PFSK-1 (cell line): Measurements from ENCODE around the gene FGF14.

Experiments used
- FOXP2 ChIP-seq: optimal IDR thresholded peaks from 2 replicates; pipeline ENCODE3; 2011; ENCODE audit warnings: borderline replicate concordance, control low read depth, inconsistent platforms; ENCODE audit not compliant: insufficient read depth; ENCODE audit errors: extremely low read length, extremely low read depth
- POLR2AphosphoS5 ChIP-seq: IDR thresholded peaks from 2 replicates; pipeline ENCODE4 v1.6.1; 2012; ENCODE audit warnings: low read depth, mild to moderate bottlenecking, control low read depth, low read length, moderate library complexity
- SIN3A ChIP-seq: IDR thresholded peaks from 2 replicates; pipeline ENCODE4 v1.6.1; 2012; ENCODE audit warnings: mild to moderate bottlenecking, low read length, moderate library complexity, borderline replicate concordance; ENCODE audit not compliant: insufficient read depth
- TAF1 ChIP-seq: IDR thresholded peaks from 2 replicates; pipeline ENCODE4 v1.6.1; 2012; ENCODE audit warnings: low read length, control low read depth, borderline replicate concordance; ENCODE audit not compliant: insufficient read depth
- TF ChIP-seq, protein P1 (sequence below), 2 experiments: IDR thresholded peaks; 2 replicates each; pipeline versions ENCODE4 v1.6.1 to v1.8.0; 2011 to 2012; ENCODE audit warnings: low read depth in 2 of 2, low read length in 2 of 2, control low read depth in 1 of 2, inconsistent platforms in 1 of 2, mild to moderate bottlenecking in 1 of 2, moderate library complexity in 1 of 2; ENCODE audit not compliant: insufficient read depth in 1 of 2

FGF14 gene

DNA sequence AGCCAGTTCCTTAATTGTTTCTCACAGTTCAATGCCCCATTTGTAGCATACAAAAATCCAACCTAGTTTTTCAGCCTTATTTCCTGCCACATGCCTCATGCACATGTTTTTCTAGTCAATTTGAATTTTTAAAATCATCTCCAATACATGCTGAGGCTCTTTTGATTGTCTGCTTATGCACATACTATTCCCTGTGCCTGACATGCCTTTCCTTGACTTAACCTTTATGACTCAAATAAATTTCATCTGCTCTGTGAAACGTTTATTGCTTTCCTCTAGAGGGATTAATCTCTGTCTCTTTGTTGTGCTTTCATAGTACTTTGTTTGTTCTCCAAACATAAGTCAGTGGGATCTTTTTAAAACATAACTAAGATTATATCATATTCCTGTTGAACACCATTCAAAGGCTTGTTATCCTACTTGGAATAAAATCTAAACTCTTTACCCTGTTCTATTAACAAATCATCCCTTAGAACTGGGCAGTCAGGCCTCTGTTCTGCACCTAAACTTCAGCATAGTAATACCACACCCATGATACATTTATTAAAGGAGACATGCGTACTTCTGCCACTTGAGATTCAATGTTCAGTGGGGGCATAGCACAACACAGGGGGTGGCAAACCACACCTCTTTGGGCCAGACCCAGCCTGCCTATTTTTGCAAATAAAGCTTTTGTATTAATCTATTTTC is 346.6 kb downstream of the FGF14 start:
- TF ChIP-seq SIN3A: no peak
- TF ChIP-seq, protein P1, sequence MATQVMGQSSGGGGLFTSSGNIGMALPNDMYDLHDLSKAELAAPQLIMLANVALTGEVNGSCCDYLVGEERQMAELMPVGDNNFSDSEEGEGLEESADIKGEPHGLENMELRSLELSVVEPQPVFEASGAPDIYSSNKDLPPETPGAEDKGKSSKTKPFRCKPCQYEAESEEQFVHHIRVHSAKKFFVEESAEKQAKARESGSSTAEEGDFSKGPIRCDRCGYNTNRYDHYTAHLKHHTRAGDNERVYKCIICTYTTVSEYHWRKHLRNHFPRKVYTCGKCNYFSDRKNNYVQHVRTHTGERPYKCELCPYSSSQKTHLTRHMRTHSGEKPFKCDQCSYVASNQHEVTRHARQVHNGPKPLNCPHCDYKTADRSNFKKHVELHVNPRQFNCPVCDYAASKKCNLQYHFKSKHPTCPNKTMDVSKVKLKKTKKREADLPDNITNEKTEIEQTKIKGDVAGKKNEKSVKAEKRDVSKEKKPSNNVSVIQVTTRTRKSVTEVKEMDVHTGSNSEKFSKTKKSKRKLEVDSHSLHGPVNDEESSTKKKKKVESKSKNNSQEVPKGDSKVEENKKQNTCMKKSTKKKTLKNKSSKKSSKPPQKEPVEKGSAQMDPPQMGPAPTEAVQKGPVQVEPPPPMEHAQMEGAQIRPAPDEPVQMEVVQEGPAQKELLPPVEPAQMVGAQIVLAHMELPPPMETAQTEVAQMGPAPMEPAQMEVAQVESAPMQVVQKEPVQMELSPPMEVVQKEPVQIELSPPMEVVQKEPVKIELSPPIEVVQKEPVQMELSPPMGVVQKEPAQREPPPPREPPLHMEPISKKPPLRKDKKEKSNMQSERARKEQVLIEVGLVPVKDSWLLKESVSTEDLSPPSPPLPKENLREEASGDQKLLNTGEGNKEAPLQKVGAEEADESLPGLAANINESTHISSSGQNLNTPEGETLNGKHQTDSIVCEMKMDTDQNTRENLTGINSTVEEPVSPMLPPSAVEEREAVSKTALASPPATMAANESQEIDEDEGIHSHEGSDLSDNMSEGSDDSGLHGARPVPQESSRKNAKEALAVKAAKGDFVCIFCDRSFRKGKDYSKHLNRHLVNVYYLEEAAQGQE (IDR thresholded peaks at IDR 0.05; ENCODE audit: insufficient read depth in 1 of 2, low read depth in 2 of 2, low read length in 2 of 2): no peak
- no peak for TF ChIP-seq TAF1
- TF ChIP-seq FOXP2: no peak
- no peak for TF ChIP-seq POLR2AphosphoS5

DNA sequence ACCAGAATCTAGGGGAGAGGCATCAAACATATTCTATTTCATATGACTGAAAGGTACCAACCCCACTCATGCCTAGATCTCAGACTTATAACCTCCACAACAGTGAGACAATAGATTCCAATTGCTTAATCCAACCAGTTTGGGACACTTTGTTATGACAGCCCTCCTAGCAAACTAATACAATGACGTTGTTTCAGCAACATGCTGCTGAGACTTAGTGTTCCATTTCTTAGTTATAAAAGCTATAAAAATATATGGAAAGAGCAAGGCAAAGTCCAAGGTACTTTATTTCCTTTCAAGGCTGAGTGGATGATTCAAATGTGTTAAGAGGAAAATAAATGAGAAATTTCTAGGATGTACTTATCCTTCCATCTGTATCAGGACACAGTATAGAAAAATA is 352.0 kb downstream of the FGF14 start:
- TF ChIP-seq FOXP2: no peak
- TF ChIP-seq TAF1: no peak
- TF ChIP-seq, protein P1 (IDR thresholded peaks at IDR 0.05; ENCODE audit: insufficient read depth in 1 of 2, low read depth in 2 of 2, low read length in 2 of 2): no peak
- no peak for TF ChIP-seq SIN3A
- TF ChIP-seq POLR2AphosphoS5: no peak

DNA sequence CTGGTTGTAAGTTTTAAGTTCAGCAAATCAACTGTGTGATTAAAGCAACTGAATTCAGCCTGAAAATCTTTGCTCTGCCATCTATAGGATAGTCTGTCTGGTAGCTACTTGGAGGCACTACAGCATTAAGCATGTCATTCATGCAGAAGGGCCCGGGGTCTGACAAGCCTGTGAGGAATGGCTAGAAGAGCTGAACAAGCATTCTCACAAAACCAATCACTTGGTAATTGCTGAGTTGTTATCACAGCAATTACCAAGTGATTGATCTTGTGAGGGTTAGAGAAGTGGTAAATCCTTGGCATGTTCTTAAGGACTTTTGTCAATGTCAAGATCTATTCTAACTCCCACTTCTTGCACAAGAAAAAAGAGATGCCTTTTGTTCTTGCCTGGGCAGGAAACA is 356.1 kb downstream of the FGF14 start:
- no peak for TF ChIP-seq TAF1
- TF ChIP-seq, protein P1 (IDR thresholded peaks at IDR 0.05; ENCODE audit: insufficient read depth in 1 of 2, low read depth in 2 of 2, low read length in 2 of 2): no peak

DNA sequence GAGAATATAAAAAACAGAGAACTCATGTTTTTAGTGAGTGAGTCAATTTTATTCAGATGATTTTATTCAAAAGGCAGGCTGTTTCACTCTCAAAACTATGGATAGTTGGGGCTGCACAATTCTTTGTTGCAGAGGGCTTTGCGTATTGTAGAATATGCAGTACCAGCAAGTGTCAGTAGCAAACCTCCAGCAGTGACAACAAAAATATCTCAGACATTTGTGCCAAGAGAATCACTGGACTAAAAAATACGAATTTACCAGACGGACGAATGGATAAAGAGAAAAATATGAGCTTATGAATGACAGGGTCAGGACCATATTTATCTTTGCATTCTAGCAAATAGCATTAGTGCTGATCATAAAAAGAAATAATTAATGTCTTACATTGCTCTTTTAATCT is 359.1 kb downstream of the FGF14 start:
- TF ChIP-seq POLR2AphosphoS5: no peak
- no peak for TF ChIP-seq TAF1
- TF ChIP-seq, protein P1 (IDR thresholded peaks at IDR 0.05; ENCODE audit: insufficient read depth in 1 of 2, low read depth in 2 of 2, low read length in 2 of 2): no peak
- no peak for TF ChIP-seq SIN3A
- TF ChIP-seq FOXP2: no peak

DNA sequence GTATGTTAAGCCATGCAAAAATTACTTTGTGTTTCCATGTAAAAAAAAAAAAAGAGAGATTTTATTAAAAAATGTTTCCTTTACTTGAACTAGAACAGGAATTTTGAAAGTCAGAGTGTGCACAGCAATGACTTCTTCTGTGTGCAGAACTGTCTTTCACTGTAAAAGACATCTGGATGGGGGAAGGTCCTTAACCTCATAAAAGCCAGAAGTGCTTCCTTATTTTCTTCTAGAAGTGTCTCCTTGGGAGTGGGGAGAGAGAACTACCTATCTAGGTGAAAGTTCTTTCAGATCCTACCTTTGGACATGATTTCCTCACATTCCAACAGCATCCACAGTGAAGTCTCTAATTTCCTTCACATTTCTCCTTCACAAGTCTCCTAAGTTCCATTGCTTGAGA is 360.3 kb downstream of the FGF14 start:
- TF ChIP-seq POLR2AphosphoS5: no peak
- TF ChIP-seq FOXP2: no peak
- TF ChIP-seq, protein P1 (IDR thresholded peaks at IDR 0.05; ENCODE audit: insufficient read depth in 1 of 2, low read depth in 2 of 2, low read length in 2 of 2): no peak
- no peak for TF ChIP-seq TAF1
